Activated naive CD4-positive, alpha-beta T cell treated with anti-CD3 and anti-CD28 coated beads for 36 hours (primary cell): ENCODE results near the gene SEMA4D. TPM values are rescaled to one million over a fixed set of nuclear protein-coding genes. Genes with fewer than 3 reads are reported as not detected.
"Not testable (repeated sequence)": the region's sequence is repeated elsewhere in the genome, so short reads cannot be mapped to it uniquely, and the experiment has no call there.

Experiments used
- CTCF ChIA-PET: fragments of 350-600 bp; sonication (Branson Sonifier 250); formaldehyde crosslinking; loops from one replicate; lab custom pipeline; 2021; ENCODE audit warnings: antibody characterized with exemption; lab: Charles Lee
- DNase-seq: peaks from one replicate; pipeline ENCODE4 v3.0.0-alpha.2; 2020
- H3K27ac Mint-ChIP-seq: one replicate; pipeline ENCODE4 v1.8.0; 2021; ENCODE audit warnings: mild to moderate bottlenecking, mixed read lengths
- H3K27me3 Mint-ChIP-seq: one replicate; pipeline ENCODE4 v1.8.0; 2021; ENCODE audit warnings: low read depth, mixed read lengths
- H3K36me3 Mint-ChIP-seq: one replicate; pipeline ENCODE4 v1.8.0; 2021; ENCODE audit warnings: low read depth, mixed read lengths
- H3K4me1 Mint-ChIP-seq: one replicate; pipeline ENCODE4 v1.8.0; 2021; ENCODE audit warnings: low read depth, mixed read lengths
- H3K4me3 Mint-ChIP-seq: one replicate; pipeline ENCODE4 v1.8.0; 2021; ENCODE audit warnings: mild to moderate bottlenecking, moderate library complexity, mixed read lengths
- H3K9me3 Mint-ChIP-seq: one replicate; pipeline ENCODE4 v1.8.0; 2021; ENCODE audit warnings: mixed read lengths
- intact Hi-C: fragments of 100-400 bp; cut with micrococcal nuclease; formaldehyde crosslinking; loops from one replicate; pipeline ENCODE4 v1.15.1; 2023
- total RNA-seq, 2 experiments: library from RNA; stranded (reverse); gene quantifications; one replicate each; pipeline ENCODE4 v1.2.3, GENCODE V29; 2021

Gene SEMA4D
- total RNA-seq, 2 experiments from 2014 or later, result 156 to 160 TPM

DNA sequence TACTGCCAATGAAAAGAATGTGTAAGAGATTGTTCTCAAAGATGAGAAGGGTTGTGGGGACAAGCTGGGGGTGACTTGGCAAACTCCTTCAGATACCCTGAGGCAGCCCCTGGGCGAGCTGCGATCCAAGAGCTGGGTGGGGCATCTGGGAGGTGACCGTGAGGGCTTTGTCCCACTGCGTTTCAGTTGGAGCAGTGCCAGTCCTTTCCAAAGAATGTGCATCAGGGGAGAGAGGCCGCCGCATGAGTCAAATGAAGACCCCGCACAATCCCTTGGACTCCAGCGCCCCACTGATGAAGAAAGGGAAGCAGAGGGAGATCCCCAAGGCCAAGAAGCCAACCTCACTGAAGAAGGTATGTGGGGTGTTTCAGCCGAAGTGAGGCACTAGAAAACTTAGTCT, 151.2 kb downstream of the SEMA4D start:
- Mint-ChIP-seq H3K4me1 (peaks cover 19% of the 10 kb centered on the region), H3K36me3 (peaks cover 59% of the 10 kb centered on the region), H3K27ac (no peak overlapping the region), H3K4me3 (no peak overlapping the region), H3K9me3 (no peaks in the 10 kb centered on the region), H3K27me3 (no peaks in the 10 kb centered on the region)
- DNase-seq, result no peak
- CTCF ChIA-PET, result no interaction called here
- intact Hi-C loops, result no loop called here

DNA sequence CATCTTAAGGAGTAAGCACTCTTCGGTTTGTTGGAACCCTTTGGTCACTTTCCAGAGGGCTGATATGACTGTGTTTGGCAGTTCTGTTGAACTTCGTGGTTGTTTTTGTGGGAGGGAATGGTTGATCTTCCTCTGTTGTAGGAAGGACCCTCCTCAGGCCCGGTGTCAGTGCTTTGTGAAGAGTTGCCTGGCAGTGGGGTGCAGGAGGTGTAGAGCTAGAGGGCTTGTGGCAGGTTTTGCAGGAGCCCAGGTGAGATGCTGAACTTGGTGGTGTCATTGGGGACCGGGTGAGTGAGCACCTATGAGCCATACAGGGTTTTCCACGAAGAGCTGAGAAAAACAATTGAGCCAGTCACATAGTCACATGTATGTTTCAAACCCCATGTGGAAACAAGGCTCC, 152.4 kb downstream of the SEMA4D start:
- Mint-ChIP-seq H3K9me3 (no peaks in the 10 kb centered on the region), H3K27ac (peak overlapping the region; percentile 10), H3K4me1 (peaks cover 23% of the 10 kb centered on the region), H3K36me3 (peaks cover 62% of the 10 kb centered on the region), H3K27me3 (no peaks in the 10 kb centered on the region), H3K4me3 (no peak overlapping the region)
- no peak for DNase-seq
- CTCF ChIA-PET, result interaction anchor here (1.1 kb wide), 1 partner anchor 30 kb away, joined by 4 read pairs; no protein-coding TSS in a partner anchor
- intact Hi-C loops, result no loop called here

DNA sequence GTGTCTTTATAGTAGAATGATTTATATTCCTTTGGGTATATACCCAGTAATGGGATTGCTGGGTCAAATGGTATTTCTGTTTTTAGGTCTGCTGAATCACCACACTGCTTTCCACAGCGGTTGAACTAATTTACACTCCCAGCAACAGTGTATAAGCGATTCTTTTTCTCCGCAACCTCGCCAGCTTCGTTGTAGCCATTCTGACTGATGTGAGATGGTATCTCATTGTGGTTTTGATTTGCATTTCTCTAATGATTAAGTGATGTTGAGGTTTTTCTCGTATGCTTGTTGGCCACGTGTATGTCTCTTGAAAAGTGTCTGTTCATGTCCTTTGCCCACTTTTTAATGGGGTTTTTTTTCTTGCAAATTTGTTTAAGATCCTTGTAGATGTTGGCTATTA, 154.1 kb downstream of the SEMA4D start:
- intact Hi-C loops, H3K9me3 Mint-ChIP-seq, H3K27ac Mint-ChIP-seq, DNase-seq, H3K4me3 Mint-ChIP-seq, H3K27me3 Mint-ChIP-seq: not testable (repeated sequence)
- CTCF ChIA-PET, result interaction anchor here (1.3 kb wide), 1 partner anchor 205 kb away, joined by 3 read pairs; no protein-coding TSS in a partner anchor
- Mint-ChIP-seq H3K36me3 (peaks cover 59% of the 10 kb centered on the region), H3K4me1 (peaks cover 38% of the 10 kb centered on the region)

DNA sequence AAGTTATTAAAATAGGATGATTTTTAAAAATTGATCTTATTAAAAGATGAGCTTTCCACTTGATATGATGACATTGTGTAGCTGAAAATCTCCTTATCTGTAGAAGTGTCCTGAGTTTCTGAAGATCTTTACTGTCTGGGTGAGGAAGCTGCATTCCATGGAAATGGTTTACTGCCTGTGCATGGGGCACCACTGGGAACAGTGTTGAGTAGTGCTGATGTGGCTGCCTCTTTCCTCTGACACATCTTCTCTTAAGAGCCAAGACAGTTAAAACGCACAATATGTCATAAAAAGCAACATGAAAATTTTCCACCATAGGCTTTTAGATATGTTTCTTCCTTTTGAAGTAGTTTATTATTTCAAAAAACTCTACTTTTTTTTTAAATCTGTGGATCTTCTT, 155.0 kb downstream of the SEMA4D start:
- peaks cover 45% of the 10 kb centered on the region for H3K4me1 Mint-ChIP-seq
- CTCF ChIA-PET, result interaction anchor here (1.3 kb wide), 1 partner anchor 206 kb away, joined by 3 read pairs; no protein-coding TSS in a partner anchor
- no peak overlapping the region for H3K4me3 Mint-ChIP-seq
- H3K9me3 Mint-ChIP-seq, result no peaks in the 10 kb centered on the region
- no peaks in the 10 kb centered on the region for H3K27me3 Mint-ChIP-seq
- no peak for DNase-seq
- no peak overlapping the region for H3K27ac Mint-ChIP-seq
- peaks cover 62% of the 10 kb centered on the region for H3K36me3 Mint-ChIP-seq
- intact Hi-C loops, result no loop called here

DNA sequence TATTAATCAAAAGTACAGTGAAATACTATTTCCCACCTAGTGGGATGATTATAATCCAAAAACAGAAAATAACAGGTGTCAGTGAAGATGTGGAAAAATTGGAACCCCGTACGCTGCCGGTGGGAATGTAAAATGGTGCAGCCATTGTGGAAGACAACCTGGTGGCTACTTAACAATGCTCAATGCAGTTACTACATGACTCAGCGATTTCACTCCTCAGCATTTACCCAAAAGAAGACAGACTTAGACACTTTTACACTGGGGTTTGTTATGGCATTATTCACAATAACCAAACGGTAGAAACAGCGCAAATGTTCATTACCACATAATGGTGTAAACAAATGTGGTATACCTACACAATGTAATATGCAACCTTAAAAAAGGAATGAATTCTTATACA, 155.7 kb downstream of the SEMA4D start:
- H3K4me3 Mint-ChIP-seq, result no peak overlapping the region
- no peak for DNase-seq
- H3K4me1 Mint-ChIP-seq, result peaks cover 48% of the 10 kb centered on the region
- CTCF ChIA-PET, result no interaction called here
- H3K27me3 Mint-ChIP-seq, result no peaks in the 10 kb centered on the region
- intact Hi-C loops, result no loop called here
- no peak overlapping the region for H3K27ac Mint-ChIP-seq
- H3K36me3 Mint-ChIP-seq, result peaks cover 67% of the 10 kb centered on the region
- no peaks in the 10 kb centered on the region for H3K9me3 Mint-ChIP-seq

DNA sequence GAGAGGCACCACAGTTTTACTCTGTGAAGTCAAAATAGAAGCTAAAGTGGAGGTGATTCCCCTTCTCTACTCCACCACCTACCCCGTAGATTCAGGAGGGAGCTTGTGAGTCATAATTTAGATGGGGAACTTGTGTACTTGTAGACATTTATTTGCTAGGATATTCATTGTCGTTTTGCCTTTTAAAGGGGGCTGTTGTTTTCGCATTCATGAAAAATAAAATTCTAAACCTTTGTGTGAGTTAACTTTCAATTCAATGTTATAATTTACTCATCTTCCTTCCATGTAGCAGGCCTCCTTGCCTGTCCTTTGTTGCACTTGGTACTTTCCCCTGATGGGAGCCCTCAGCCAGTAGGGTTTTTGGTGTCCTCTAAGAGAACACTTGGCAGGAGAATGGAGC, 157.6 kb downstream of the SEMA4D start:
- no peaks in the 10 kb centered on the region for H3K27me3 Mint-ChIP-seq
- CTCF ChIA-PET, result no interaction called here
- no peaks in the 10 kb centered on the region for H3K9me3 Mint-ChIP-seq
- peak; percentile 31 for DNase-seq
- peaks cover 48% of the 10 kb centered on the region for H3K4me1 Mint-ChIP-seq
- H3K36me3 Mint-ChIP-seq, result peaks cover 64% of the 10 kb centered on the region
- peak overlapping the region; percentile 67 for H3K27ac Mint-ChIP-seq
- intact Hi-C loops, result loop anchor here (1.0 to 2.0 kb wide), 3 partner anchors 21 to 82 kb away; no protein-coding TSS in a partner anchor
- H3K4me3 Mint-ChIP-seq, result no peak overlapping the region

DNA sequence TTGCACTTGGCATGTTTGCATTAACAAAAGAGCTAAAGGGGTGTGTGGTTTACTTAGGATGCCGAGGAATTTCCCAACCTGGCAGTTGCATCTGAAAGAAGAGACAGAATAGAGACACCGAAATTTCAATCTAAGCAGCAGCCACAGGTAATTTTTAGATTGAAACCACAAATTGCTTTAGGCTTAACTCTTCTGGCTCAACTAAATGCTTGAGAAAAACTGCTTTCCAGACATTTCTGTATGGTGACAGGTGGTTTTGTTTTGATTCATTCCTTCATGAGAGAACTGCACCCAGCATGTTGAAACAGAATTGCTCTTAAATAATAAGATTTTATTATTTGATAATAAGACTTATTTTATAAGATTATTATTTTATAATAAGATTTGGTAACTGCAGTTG, 158.1 kb downstream of the SEMA4D start:
- no peak overlapping the region for H3K4me3 Mint-ChIP-seq
- peak overlapping the region; percentile 71 for H3K27ac Mint-ChIP-seq
- CTCF ChIA-PET, result no interaction called here
- H3K9me3 Mint-ChIP-seq, result no peaks in the 10 kb centered on the region
- DNase-seq, result no peak
- H3K27me3 Mint-ChIP-seq, result no peaks in the 10 kb centered on the region
- H3K36me3 Mint-ChIP-seq, result peaks cover 62% of the 10 kb centered on the region
- intact Hi-C loops, result loop anchor here (1.0 to 2.0 kb wide), 3 partner anchors 21 to 82 kb away; no protein-coding TSS in a partner anchor
- peaks cover 48% of the 10 kb centered on the region for H3K4me1 Mint-ChIP-seq

DNA sequence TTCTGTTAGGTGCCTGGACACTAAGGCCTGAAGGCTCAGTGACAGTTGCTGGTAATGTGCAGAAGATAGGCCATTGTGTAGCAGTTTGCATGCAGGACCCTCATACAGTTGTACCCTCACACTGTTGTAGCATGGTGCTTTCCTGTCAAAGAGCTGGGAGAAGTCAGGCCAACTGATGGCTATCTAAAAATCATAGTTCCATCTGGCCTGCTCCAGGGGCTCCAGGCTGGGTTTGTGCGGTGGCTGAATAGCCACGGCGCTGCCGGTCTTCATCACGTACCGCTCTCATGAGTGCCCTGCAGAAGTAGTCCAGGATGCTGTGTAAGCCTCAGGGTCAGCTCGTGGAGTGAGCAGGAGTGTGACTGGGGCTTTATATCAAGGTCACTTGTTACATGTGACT, 167.4 kb downstream of the SEMA4D start:
- Mint-ChIP-seq H3K36me3 (peaks cover 37% of the 10 kb centered on the region), H3K27ac (no peak overlapping the region), H3K4me1 (peaks cover 7% of the 10 kb centered on the region), H3K9me3 (no peaks in the 10 kb centered on the region), H3K4me3 (no peak overlapping the region), H3K27me3 (no peaks in the 10 kb centered on the region)
- intact Hi-C loops, result no loop called here
- CTCF ChIA-PET, result no interaction called here
- no peak for DNase-seq

DNA sequence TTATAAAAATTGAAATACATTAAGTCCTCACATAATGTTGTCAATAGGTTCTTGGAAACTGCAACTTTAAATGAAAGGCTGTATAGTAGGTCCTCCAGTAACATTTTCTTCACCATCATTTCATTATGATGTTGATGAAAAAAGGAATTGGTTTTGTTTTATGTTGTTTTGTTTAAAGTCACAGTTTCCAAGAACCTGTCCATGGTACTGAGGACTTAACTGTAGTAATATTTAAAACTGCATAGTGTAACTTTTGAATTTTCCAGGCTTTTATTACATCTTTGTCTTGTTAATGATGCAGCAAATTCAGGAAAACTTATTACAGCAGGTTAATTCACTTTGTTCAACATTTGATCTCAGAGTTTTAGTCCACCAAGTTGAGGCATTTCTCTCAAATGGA, 168.0 kb downstream of the SEMA4D start:
- DNase-seq, result no peak
- no peak overlapping the region for H3K4me3 Mint-ChIP-seq
- peaks cover 39% of the 10 kb centered on the region for H3K36me3 Mint-ChIP-seq
- no peaks in the 10 kb centered on the region for H3K27me3 Mint-ChIP-seq
- CTCF ChIA-PET, result no interaction called here
- H3K4me1 Mint-ChIP-seq, result peaks cover 13% of the 10 kb centered on the region
- H3K9me3 Mint-ChIP-seq, result no peaks in the 10 kb centered on the region
- intact Hi-C loops, result no loop called here
- no peak overlapping the region for H3K27ac Mint-ChIP-seq

DNA sequence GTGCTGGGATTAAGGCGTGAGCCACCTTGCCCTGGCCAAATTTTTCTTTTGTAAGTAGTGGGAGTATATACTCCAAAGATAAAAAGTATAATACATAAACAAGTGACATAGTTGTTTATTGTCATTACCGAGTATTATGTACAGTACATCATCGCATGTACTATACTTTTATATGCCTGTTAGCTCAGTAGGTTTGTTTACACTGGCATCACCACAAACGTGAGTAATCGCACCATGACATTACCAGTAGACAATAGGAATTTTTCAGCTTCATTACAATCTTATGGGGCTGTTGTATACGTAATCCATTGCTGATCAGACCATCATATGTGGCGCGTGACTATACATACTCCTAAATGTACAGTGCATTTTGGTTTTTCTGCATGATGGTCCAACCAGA, 169.8 kb downstream of the SEMA4D start:
- Mint-ChIP-seq H3K36me3 (peaks cover 26% of the 10 kb centered on the region), H3K9me3 (no peaks in the 10 kb centered on the region), H3K27me3 (no peaks in the 10 kb centered on the region), H3K4me3 (no peak overlapping the region), H3K4me1 (peaks cover 23% of the 10 kb centered on the region), H3K27ac (no peak overlapping the region)
- CTCF ChIA-PET, result interaction anchor here (1.8 kb wide), 1 partner anchor 10 kb away, joined by 6 read pairs; the partner anchor contains the start of gene SECISBP2
- DNase-seq, result no peak
- intact Hi-C loops, result no loop called here

DNA sequence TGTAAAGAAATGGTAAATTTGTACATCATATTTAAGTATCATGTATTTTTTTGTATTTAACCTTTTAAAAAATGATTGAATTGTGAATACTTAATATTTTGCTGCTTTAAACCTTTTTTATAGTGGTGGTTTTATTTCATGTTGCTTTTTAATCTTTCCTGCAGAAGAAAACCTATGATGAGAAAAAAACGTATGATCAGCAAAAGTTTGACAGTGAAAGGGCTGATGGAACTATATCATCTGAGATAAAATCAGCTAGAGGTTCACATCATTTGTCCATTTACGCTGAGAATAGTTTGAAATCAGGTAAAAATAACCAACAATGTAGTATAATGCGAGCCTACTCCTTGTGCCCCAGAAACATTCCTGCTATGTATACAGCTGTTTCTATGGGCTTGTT, 172.2 kb downstream of the SEMA4D start:
- no peak for DNase-seq
- H3K9me3 Mint-ChIP-seq, result no peaks in the 10 kb centered on the region
- CTCF ChIA-PET, result no interaction called here
- H3K4me1 Mint-ChIP-seq, result peaks cover 46% of the 10 kb centered on the region
- peaks cover 34% of the 10 kb centered on the region for H3K36me3 Mint-ChIP-seq
- no peak overlapping the region for H3K27ac Mint-ChIP-seq
- no peaks in the 10 kb centered on the region for H3K27me3 Mint-ChIP-seq
- no peak overlapping the region for H3K4me3 Mint-ChIP-seq
- intact Hi-C loops, result no loop called here

DNA sequence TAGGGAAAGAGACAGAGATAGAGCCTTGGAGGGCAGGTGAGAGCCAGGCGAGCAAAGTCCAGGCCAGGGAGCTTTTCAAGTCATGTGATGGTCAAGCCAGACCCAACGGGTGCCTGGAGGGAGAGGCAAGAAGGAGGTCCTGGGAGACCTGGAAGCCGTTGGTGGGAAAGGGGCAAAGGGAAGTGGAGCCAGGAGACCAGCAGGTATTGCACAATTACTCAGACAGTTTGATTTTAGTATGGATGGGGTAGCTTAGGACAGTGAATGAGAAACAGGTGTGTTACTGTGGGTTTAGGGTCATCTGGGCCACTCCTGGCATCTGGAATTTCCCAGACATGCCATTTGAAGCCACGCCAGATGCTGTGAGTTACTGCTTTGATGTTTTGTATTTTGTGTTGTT, 174.5 kb downstream of the SEMA4D start:
- no peaks in the 10 kb centered on the region for H3K9me3 Mint-ChIP-seq
- H3K4me3 Mint-ChIP-seq, result no peak overlapping the region
- CTCF ChIA-PET, result interaction anchor here (0.7 to 1.4 kb wide), 2 partner anchors 14 to 225 kb away, joined by 4 read pairs; no protein-coding TSS in a partner anchor
- peaks cover 58% of the 10 kb centered on the region for H3K4me1 Mint-ChIP-seq
- intact Hi-C loops, result no loop called here
- H3K27ac Mint-ChIP-seq, result peak overlapping the region; percentile 19
- DNase-seq, result no peak
- no peaks in the 10 kb centered on the region for H3K27me3 Mint-ChIP-seq
- H3K36me3 Mint-ChIP-seq, result peaks cover 25% of the 10 kb centered on the region
